Daoy (cell line): ENCODE data around the gene FOXP1. TPM values are rescaled to one million over a fixed set of nuclear protein-coding genes. Genes with fewer than 3 reads are reported as not detected.
"Not testable (repeated sequence)": the region's sequence is repeated elsewhere in the genome, so short reads cannot be mapped to it uniquely, and the experiment has no call there.

Experiments used
- DNase-seq: peaks from one replicate; pipeline ENCODE4 v3.0.0-alpha.2; 2015; ENCODE audit warnings: low read depth
- total RNA-seq: library from RNA; depleted of rRNA; stranded (reverse); fragments of >200 nt; shearing (Covaris generic); gene quantifications from 2 replicates; pipeline ENCODE4 v1.2.3, GENCODE V29; 2014

Gene FOXP1
- total RNA-seq, 1 experiment from 2014 or later: 42.6 TPM

GRCh38 chr3:71035314-71035713 is 548.2 kb downstream of the FOXP1 start:
- peak; percentile 65 for DNase-seq

DNA sequence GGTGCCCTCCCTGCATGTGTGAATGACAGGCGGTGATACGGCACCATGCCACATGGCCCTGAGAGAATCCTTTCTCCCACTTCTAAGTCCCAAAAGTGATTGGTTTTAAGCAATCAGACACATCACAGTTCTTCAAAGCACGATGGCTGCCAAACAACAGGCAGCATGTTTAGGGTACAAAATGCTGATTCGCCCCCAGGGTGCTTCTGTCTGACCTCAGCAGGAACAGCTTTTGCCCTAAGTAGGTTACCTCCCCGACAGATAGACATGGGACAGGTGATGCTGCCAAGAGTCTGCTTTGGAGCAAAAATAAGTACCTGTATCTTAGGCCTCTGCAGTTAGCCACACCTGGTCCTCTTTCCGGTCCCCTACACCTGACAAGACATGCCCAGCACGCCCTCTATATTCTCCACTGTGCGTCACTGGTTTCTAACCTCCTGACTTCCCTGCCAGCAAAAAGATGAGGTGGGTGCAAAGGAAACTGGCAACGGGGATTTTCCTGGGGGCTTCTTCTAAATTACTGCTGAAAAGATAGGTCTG is 549.8 kb downstream of the FOXP1 start:
- DNase-seq: no peak

DNA sequence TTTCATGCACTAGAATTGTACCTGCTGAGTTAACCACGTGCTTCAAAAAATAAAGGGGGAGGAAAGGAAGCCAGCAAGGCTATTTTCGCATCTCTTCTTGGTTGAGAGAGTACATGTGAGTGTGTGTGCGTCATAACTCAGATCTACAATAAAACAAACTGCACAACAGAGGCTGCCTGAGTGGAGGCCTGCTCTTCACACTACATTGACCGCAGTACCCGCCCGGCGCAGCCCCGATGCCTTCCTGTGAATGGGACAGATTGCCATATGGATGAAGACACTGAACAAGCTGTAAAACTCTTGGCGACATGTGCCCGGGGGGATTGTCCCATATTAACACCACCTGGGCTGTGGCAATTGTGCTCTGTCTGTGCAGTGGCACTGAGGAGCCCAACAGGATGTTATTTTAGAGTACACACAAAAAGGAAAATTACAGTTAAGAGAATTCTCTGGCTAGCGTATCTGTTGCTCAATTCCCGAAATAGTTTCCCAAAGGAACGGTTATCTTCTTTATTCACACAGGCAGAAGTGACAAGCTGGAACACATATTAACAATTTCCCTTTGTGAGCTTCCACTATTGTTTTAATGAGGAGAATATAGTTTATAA is 551.5 kb downstream of the FOXP1 start:
- no peak for DNase-seq

- DNase-seq: no peak
Observed at GRCh38 chr3:71031181-71031580, 552.3 kb downstream of the FOXP1 start.

DNA sequence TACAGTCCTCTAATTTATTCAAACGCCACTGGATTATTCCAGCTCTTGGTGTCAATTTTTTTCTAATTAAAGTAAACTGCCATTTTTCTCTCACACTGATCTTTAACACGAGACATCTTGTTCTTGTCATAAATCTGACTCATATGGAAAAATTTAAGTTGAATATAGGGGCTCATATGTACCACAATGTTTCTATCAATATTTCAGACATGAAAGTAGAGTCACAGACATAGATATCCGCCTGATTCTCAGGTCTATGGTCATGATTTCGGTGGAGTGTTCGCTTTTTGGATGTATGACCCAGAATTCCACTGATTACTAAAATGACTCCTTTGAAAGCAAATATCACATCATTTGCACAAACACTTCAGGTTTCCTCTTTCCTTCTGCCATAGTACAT is 552.8 kb downstream of the FOXP1 start:
- DNase-seq: no peak

- no peak for DNase-seq
Observed at GRCh38 chr3:71029770-71030169, 553.8 kb downstream of the FOXP1 start.

DNA sequence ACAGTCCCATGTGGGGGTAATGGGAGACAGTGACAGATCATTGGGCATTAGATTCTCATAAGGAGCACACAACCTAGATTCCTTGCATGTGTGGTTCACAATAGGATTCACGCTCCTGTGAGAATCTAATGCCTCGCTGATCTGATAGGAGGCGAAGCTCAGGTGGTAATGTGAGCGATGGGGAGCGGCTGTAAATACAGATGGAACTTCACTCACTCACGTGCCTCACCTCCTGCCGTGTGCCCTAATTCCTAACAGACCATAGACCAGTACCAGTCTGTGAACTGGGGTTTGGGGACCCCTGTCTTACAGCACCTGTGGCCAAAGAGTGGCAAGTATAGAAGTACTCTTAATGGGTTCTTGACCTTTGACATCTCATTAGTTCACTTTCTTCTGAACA is 554.7 kb downstream of the FOXP1 start:
- no peak for DNase-seq

- no peak for DNase-seq
Observed at GRCh38 chr3:71028184-71028583, 555.3 kb downstream of the FOXP1 start.

DNA sequence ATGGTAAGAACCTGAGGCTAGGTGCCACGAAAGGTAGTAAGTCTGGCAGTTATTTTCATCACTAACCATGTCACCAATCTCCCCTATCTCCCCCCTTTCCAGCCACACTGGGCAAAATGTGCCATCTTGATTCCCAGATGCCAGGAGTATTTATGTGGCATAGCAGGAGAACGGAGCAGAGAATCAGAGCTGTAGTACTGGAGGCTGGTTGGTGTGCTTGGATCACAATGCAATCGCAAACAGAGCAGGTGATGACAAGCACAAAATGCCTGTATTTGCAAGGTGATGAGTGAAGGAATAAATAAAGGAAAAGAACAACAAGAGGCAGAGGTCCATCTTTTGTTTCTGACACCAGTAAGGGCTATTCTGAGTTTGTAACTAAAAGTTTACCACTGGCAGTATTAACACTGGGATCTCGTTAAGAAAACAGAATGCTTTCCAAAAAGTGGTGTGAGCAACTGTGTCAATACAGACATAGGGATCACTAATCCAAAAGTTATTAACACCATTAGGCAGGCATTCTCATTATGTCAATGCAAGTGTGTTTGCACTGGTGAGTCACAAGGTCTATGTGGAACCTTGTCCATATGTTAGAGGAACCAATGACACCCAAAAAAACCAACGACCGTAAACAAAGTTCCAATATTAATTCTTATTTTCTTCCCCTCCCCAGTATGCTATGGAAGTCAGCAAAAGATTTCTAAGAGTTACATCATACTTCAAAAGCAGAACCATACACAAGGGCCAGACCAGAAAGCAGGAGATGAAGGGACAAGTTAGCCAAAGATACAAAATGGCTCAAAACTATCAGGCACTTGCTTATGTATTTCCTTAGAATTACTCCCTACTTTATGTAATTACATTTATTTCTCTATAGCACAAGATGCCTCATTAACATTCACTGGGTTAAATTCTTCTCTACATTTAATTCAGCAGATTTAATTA is 556.6 kb downstream of the FOXP1 start:
- DNase-seq: no peak

DNA sequence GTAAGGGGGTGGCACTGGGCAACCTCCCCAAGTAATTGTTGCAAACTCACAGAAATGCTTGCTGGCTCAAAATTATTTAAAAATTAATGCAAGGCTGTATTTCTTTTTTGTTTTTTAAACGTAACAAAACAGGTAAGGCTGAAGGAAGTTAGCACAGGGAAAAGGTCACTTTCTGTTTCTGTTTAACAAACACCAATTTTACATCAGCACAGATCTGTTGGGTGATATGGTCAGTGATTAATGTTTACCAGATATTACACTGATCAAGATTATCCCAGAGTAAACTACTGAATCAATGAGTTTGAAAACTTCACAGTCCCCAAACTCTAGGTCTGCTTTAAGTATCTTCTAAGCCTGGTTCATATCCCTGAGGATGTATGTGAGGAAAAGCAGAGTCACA is 558.0 kb downstream of the FOXP1 start:
- no peak for DNase-seq

GRCh38 chr3:71025010-71025409 is 558.5 kb downstream of the FOXP1 start:
- no peak for DNase-seq

DNA sequence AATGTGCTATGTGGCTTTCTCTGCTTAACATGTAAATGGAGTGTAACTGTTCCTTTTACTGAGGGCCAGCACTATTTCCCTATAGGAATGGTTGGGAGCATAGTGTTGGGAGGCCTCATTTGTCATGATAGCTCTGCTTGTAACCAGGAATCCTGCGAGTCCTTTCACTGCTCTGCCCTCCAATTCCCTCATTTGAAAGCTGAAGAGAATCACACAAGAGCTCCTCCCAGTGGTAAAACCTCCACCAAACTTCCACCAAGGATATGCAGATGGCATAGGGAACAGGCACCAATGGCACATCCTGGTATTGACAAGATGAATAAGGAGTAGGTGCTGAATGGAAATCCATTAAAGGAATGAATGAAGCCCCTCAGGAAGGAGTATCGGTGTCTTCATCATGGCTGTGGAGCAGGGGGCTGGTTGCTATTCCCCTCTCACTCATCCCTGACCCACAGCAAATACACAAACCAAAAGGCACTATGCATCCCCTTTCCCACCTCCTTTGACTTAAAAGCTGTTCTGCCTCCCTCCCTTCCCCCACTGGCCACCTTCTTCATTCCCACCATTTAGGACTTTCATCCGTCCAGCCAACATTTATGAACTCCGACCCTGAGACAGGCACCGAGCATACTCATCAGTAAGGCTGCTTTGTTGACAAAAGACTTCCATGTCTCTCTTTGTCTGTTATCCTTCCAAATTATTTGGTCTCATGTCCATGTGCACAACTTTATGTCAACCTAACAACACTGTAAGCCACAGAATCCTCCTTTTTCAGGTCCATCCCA is 560.8 kb downstream of the FOXP1 start:
- no peak for DNase-seq

DNA sequence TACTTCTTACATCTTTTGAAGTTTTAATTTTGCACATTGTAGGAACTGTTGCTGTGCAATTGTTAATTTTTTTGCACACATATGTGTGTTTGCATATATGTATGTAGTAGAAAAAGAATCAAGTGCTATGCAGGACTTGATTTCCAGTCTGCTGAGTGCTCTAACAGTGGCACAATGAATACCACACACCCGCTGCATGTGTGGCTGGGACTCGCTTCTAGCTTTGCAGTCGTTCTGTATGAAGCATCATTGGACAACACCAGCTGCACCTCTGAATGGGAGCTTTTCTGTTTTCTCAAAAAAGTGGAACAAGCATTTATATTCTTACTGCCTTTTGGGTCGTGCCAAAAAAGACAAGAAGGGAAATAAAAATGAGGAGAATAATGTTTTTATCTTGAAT is 564.7 kb downstream of the FOXP1 start:
- DNase-seq: no peak

- DNase-seq: no peak
Observed at GRCh38 chr3:71016178-71016845, 567.2 kb downstream of the FOXP1 start.

- DNase-seq: not testable (repeated sequence)
Observed at GRCh38 chr3:71014616-71015015, 568.9 kb downstream of the FOXP1 start.

DNA sequence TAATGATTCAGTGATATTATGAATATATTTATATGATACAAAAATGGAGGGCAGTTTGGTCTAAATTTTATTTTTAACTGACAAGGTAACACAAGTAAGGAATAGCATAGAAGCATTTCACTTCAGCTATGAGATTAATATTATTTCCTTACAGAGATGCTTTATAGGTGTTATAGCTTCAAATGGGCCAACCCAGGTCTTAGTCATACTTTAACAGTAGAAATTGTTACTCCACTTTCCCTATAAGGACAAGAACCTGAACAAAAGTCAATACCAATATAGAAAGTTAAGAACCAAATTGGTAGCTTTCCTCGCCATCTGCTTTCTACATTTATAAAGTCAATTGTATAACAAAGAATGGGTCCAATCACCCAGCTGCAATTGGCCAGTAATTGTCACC is 570.6 kb downstream of the FOXP1 start:
- no peak for DNase-seq

- DNase-seq: no peak
Observed at GRCh38 chr3:71011565-71012287, 571.8 kb downstream of the FOXP1 start.

GRCh38 chr3:71010726-71011455 is 572.6 kb downstream of the FOXP1 start:
- no peak for DNase-seq

- no peak for DNase-seq
Observed at GRCh38 chr3:71008350-71008935, 575.1 kb downstream of the FOXP1 start.
